Loucy (cell line): ENCODE data around the gene IL12RB2.
A peak's percentile ranks its signal among the peaks of the same experiment; 100 is the strongest.

ENCODE experiments used
- H2AFZ ChIP-seq: fragments of 200-600 bp; sonication (generic); 2 replicates; pipeline ENCODE4 v1.6.0; 2016; ENCODE audit warnings: antibody characterized with exemption, mild to moderate bottlenecking, low read length, moderate library complexity
- H3F3A ChIP-seq: fragments of 200-600 bp; 2 replicates; pipeline ENCODE4 v1.6.0; 2016; ENCODE audit warnings: antibody characterized with exemption, low read depth, mild to moderate bottlenecking
- H3K27me3 ChIP-seq: fragments of 200-600 bp; sonication (generic); 2 replicates; pipeline ENCODE4 v1.6.1; 2014; ENCODE audit warnings: low read length, mild to moderate bottlenecking; ENCODE audit not compliant: insufficient read depth, poor library complexity, severe bottlenecking
- H3K36me3 ChIP-seq: fragments of 200-600 bp; sonication (generic); 2 replicates; pipeline ENCODE4 v1.6.1; 2016; ENCODE audit warnings: low read length; ENCODE audit not compliant: insufficient read depth
- H3K4me1 ChIP-seq: fragments of 200-600 bp; sonication (generic); 2 replicates; pipeline ENCODE4 v1.5.1; 2014; ENCODE audit warnings: low read length, mild to moderate bottlenecking; ENCODE audit not compliant: insufficient read depth, poor library complexity, severe bottlenecking
- H3K4me2 ChIP-seq: fragments of 200-600 bp; sonication (generic); 2 replicates; pipeline ENCODE4 v1.6.0; 2014; ENCODE audit warnings: antibody characterized with exemption, low read length, low read depth, mild to moderate bottlenecking; ENCODE audit not compliant: poor library complexity, severe bottlenecking
- H3K4me3 ChIP-seq: fragments of 200-600 bp; sonication (generic); 2 replicates; pipeline ENCODE4 v1.5.1; 2014; ENCODE audit warnings: low read length, mild to moderate bottlenecking, mixed read lengths; ENCODE audit not compliant: poor library complexity, severe bottlenecking
- H3K79me2 ChIP-seq: fragments of 200-600 bp; sonication (generic); 2 replicates; pipeline ENCODE4 v1.6.1; 2014; ENCODE audit warnings: low read length; ENCODE audit not compliant: insufficient read depth
- H3K9ac ChIP-seq: fragments of 200-600 bp; sonication (generic); 2 replicates; pipeline ENCODE4 v1.6.0; 2014; ENCODE audit warnings: mild to moderate bottlenecking, low read depth, low read length, moderate library complexity; ENCODE audit not compliant: poor library complexity, severe bottlenecking
- H3K9me2 ChIP-seq: fragments of 200-600 bp; sonication (generic); replicated peaks from 2 replicates; pipeline ENCODE4 v1.6.1; 2016; ENCODE audit warnings: low read depth, low read length, mixed read lengths
- H3K9me3 ChIP-seq: fragments of 200-600 bp; sonication (generic); 2 replicates; pipeline ENCODE4 v1.6.1; 2014; ENCODE audit warnings: mild to moderate bottlenecking, antibody characterized with exemption, low read length, low read depth; ENCODE audit not compliant: insufficient read depth
- H4K20me1 ChIP-seq: fragments of 200-600 bp; sonication (generic); 2 replicates; pipeline ENCODE4 v1.6.0; 2014; ENCODE audit warnings: antibody characterized with exemption, low read length, mild to moderate bottlenecking; ENCODE audit not compliant: insufficient read depth, poor library complexity, severe bottlenecking
- CTCF ChIP-seq: fragments of 200-600 bp; sonication (generic); conservative IDR thresholded peaks from 2 replicates; pipeline ENCODE4 v1.5.1; 2014; ENCODE audit warnings: mild to moderate bottlenecking, antibody characterized with exemption, low read length
- EZH2phosphoT487 ChIP-seq: fragments of 200-600 bp; IDR thresholded peaks from 2 replicates; pipeline ENCODE4 v1.6.1; 2018; ENCODE audit warnings: antibody characterized with exemption, mild to moderate bottlenecking, moderate library complexity, borderline replicate concordance

IL12RB2 gene

GRCh38 chr1:67290236-67290635 is 17.4 kb upstream of the IL12RB2 start:
- no peaks in the 10 kb centered on the region for H3K9me2 ChIP-seq
- no peaks in the 10 kb centered on the region for H3K79me2 ChIP-seq
- H3K9me3 ChIP-seq, result peaks cover 7% of the 10 kb centered on the region
- no peaks in the 10 kb centered on the region for H3F3A ChIP-seq
- H4K20me1 ChIP-seq, result no peaks in the 10 kb centered on the region
- no peak overlapping the region for H3K9ac ChIP-seq
- H3K36me3 ChIP-seq, result no peaks in the 10 kb centered on the region
- H3K27me3 ChIP-seq, result no peaks in the 10 kb centered on the region
- no peak for TF ChIP-seq CTCF
- TF ChIP-seq EZH2phosphoT487, result no peak
- H3K4me3 ChIP-seq, result no peak overlapping the region
- H3K4me1 ChIP-seq, result peaks cover 11% of the 10 kb centered on the region
- H2AFZ ChIP-seq, result no peak overlapping the region
- H3K4me2 ChIP-seq, result no peak overlapping the region

- no peak overlapping the region for H2AFZ ChIP-seq
- no peaks in the 10 kb centered on the region for H3K79me2 ChIP-seq
- no peak overlapping the region for H3K9ac ChIP-seq
- H4K20me1 ChIP-seq, result no peaks in the 10 kb centered on the region
- H3K4me1 ChIP-seq, result peaks cover 5% of the 10 kb centered on the region
- H3K4me2 ChIP-seq, result no peak overlapping the region
- no peak overlapping the region for H3K4me3 ChIP-seq
- TF ChIP-seq EZH2phosphoT487 (no peak), CTCF (no peak)
- H3K9me2 ChIP-seq, result no peaks in the 10 kb centered on the region
- H3K36me3 ChIP-seq, result no peaks in the 10 kb centered on the region
- H3K27me3 ChIP-seq, result no peaks in the 10 kb centered on the region
- H3K9me3 ChIP-seq, result no peaks in the 10 kb centered on the region
- no peaks in the 10 kb centered on the region for H3F3A ChIP-seq
Observed at GRCh38 chr1:67294836-67295617, 12.6 kb upstream of the IL12RB2 start.

- Histone ChIP-seq H3F3A (no peaks in the 10 kb centered on the region), H3K9me2 (no peaks in the 10 kb centered on the region), H3K79me2 (no peaks in the 10 kb centered on the region), H3K4me1 (peaks cover 13% of the 10 kb centered on the region), H4K20me1 (no peaks in the 10 kb centered on the region), H3K9ac (no peak overlapping the region), H3K4me3 (no peak overlapping the region), H3K27me3 (no peaks in the 10 kb centered on the region), H3K4me2 (no peak overlapping the region), H3K9me3 (no peaks in the 10 kb centered on the region), H2AFZ (no peak overlapping the region), H3K36me3 (no peaks in the 10 kb centered on the region)
- TF ChIP-seq EZH2phosphoT487, result no peak
- TF ChIP-seq CTCF, result peak; percentile 14; the same call in 1 of the 2 replicates
Observed at GRCh38 chr1:67298762-67299161, 8.9 kb upstream of the IL12RB2 start.
